CMK (cell line): ENCODE results near the gene RFX2.

Source experiments
- DNase-seq: peaks from one replicate; pipeline ENCODE4 v3.0.0-alpha.2; 2010; ENCODE audit warnings: low read depth

Gene RFX2

GRCh38 chr19:6059988-6060599 lies 50.2 kb downstream of the RFX2 start:
- no peak for DNase-seq

GRCh38 chr19:6059396-6059947 lies 50.8 kb downstream of the RFX2 start:
- no peak for DNase-seq

GRCh38 chr19:6058518-6059201 lies 51.6 kb downstream of the RFX2 start:
- no peak for DNase-seq

GRCh38 chr19:6057651-6058517 lies 52.4 kb downstream of the RFX2 start:
- no peak for DNase-seq

- DNase-seq, result no peak
Measured at GRCh38 chr19:6056801-6057650, 53.3 kb downstream of the RFX2 start.

GRCh38 chr19:6056282-6056741 lies 54.0 kb downstream of the RFX2 start:
- no peak for DNase-seq

GRCh38 chr19:6055013-6055795 lies 55.1 kb downstream of the RFX2 start:
- DNase-seq, result no peak

- DNase-seq, result no peak
Measured at GRCh38 chr19:6048793-6049405, 61.4 kb downstream of the RFX2 start.

GRCh38 chr19:6048348-6048747 lies 62.0 kb downstream of the RFX2 start:
- DNase-seq, result no peak

- no peak for DNase-seq
Measured at GRCh38 chr19:6047741-6048251, 62.5 kb downstream of the RFX2 start.

GRCh38 chr19:6047256-6047655 lies 63.0 kb downstream of the RFX2 start:
- DNase-seq, result no peak

GRCh38 chr19:6045108-6045507 lies 65.2 kb downstream of the RFX2 start:
- DNase-seq, result no peak

- no peak for DNase-seq
Measured at GRCh38 chr19:6044056-6044805, 66.1 kb downstream of the RFX2 start.

- no peak for DNase-seq
Measured at GRCh38 chr19:6042776-6043726, 67.2 kb downstream of the RFX2 start.

- DNase-seq, result no peak
Measured at GRCh38 chr19:6041991-6042481, 68.3 kb downstream of the RFX2 start.

- no peak for DNase-seq
Measured at GRCh38 chr19:6041071-6041470, 69.2 kb downstream of the RFX2 start.

GRCh38 chr19:6039566-6040225 lies 70.6 kb downstream of the RFX2 start:
- no peak for DNase-seq
